ENCODE results near the gene NCBP2L.

- no peak for TF ChIP-seq CTCF (conservative IDR thresholded peaks at IDR 0.05 in 1 of 2, IDR thresholded peaks at IDR 0.05 in 1 of 2; ENCODE audit: low read depth in 1 of 2, low read length in 2 of 2)
- TF ChIP-seq EZH2 (IDR thresholded peaks at IDR 0.05; ENCODE audit: low read length, missing control alignments), result no peak
These were observed 38.8 kb upstream of the NCBP2L start for GRCh38 chrX:107738768-107739167.
